NCI-H187 (cell line): ENCODE measurements around the gene MANF.

Source experiments
- DNase-seq, 2 experiments: peaks; one replicate each; lab custom pipeline; 2025; lab: John Stamatoyannopoulos, UW

Gene MANF

GRCh38 chr3:51436998-51437639, 52.0 kb downstream of the MANF start:
- no peak for DNase-seq
